ENCODE measurements around the gene TIMM29. TPM values are rescaled to one million over a fixed set of nuclear protein-coding genes. Genes with fewer than 3 reads are reported as not detected.

TIMM29 gene
- total and polyA plus RNA-seq, 2 of the 13 experiments (the other 11 are each of a cell fraction or from before 2014, with no cell fraction given) = 7.1 to 33.8 TPM

GRCh38 chr19:10960314-10961072 lies 31.9 kb downstream of the TIMM29 start, which contains the start of gene SMARCA4 (continued):
- TF ChIP-seq HOMEZ (CRISPR knock-in tag; IDR thresholded peaks at IDR 0.05; ENCODE audit: low read depth) (peak; percentile 66; the same call in 1 of the 2 replicates), MXI1 (IDR thresholded peaks at IDR 0.05; ENCODE audit: borderline replicate concordance, low read depth, low read length) (peak; percentile 89; the same call in 2 of the 3 replicates), ZFY (CRISPR knock-in tag; IDR thresholded peaks at IDR 0.05) (peak; percentile 98), DMAP1 (CRISPR knock-in tag; IDR thresholded peaks at IDR 0.05) (peak; percentile 81; the same call in 1 of the 2 replicates), CEBPG (CRISPR knock-in tag; IDR thresholded peaks at IDR 0.05) (no peak), ZNF749 (CRISPR knock-in tag; IDR thresholded peaks at IDR 0.05; ENCODE audit: borderline replicate concordance) (peak; percentile 73), ZNF687 (CRISPR knock-in tag; IDR thresholded peaks at IDR 0.05) (peak; percentile 94), ZNF703 (CRISPR knock-in tag; IDR thresholded peaks at IDR 0.05; ENCODE audit: borderline replicate concordance) (no peak), ZNF468 (CRISPR knock-in tag; IDR thresholded peaks at IDR 0.05) (0 out of 2 replicates have a peak, but pooled peaks have one; percentile 82), IRF9 (CRISPR knock-in tag; IDR thresholded peaks at IDR 0.05; ENCODE audit: borderline replicate concordance) (peak; percentile 83; the same call in 1 of the 2 replicates), CHCHD3 (CRISPR knock-in tag; IDR thresholded peaks at IDR 0.05) (no peak), KLF9 (CRISPR knock-in tag; IDR thresholded peaks at IDR 0.05; ENCODE audit: low read depth) (peak; percentile 88; the same call in 1 of the 2 replicates), ZMAT3 (CRISPR knock-in tag; conservative IDR thresholded peaks at IDR 0.05) (peak; percentile 71; the same call in 1 of the 2 replicates), FOXC1 (CRISPR knock-in tag; IDR thresholded peaks at IDR 0.05; ENCODE audit: borderline replicate concordance) (peak; percentile 64; the same call in 1 of the 2 replicates), ZNF547 (CRISPR knock-in tag; IDR thresholded peaks at IDR 0.05) (peak; percentile 96), RBFOX2 (IDR thresholded peaks at IDR 0.05; ENCODE audit: low read depth, low read length) (peak; percentile 98), CENPX (CRISPR knock-in tag; IDR thresholded peaks at IDR 0.05) (no peak), PHF21A (CRISPR knock-in tag; IDR thresholded peaks at IDR 0.05) (peak; percentile 56; the same call in 1 of the 2 replicates)

Data from HepG2 (cell line).